ENCODE results near the gene LRRC37A3.
"Not testable (repeated sequence)": the region's sequence is repeated elsewhere in the genome, so short reads cannot be mapped to it uniquely, and the experiment has no call there.

The LRRC37A3 gene

DNA sequence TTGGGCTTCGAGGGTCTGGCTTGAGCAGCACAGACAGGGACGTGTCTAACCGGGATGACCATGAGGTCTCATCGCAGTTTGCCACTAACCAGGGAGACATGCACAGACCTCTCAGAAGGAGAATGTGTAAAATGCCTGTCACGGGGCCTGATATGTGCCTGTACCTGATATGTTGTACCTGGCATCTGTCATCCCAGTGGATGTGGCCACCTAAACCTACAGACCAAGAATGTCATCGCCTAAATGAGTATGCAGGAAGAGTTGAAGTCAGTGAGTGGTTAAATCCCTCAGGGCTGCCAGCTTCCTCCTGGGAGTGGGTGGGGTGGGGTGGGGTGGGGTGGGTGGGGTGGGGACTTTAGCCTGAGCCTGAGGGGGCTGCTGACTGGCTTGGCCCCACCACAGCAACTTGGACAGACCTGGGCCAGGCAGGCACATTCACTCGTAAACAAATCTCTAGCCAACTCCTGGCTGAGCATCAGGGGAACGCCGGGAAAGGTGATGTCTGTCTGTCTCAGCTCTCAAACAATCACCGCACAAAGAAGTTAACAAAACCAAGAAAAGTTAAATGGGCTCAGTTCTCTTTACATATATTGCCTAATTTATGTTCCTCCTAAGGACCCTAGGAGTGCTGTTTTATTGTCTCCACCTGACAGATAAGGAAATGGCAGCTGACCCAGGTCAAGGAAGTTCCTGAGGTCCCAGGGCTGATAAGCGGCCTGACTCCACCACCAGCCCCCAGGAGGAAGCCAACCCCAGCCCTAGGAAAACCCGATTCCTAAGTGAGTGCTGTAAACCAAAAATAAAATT, 89.3 kb downstream of the LRRC37A3 start:
- DNase-seq: not testable (repeated sequence)

DNA sequence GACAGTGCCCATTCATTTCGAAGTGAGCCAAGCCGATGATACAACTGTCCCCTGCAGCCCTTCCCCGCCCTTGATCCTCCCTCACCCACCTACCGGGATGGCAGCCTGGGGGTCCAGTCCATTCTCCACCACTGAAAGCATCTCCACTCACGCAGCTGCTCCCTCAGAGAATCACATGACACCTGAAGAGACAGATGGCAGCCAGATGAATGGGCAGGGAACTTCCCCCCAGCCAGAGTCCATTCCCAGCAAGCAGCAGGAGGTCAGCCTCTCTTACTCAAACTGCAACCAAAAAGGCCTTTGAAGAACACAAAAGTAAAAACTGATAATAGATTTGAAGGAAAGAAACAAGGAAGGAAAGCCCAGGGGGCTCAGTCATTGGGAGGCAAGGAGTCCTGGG, 90.2 kb downstream of the LRRC37A3 start:
- DNase-seq: not testable (repeated sequence)

DNA sequence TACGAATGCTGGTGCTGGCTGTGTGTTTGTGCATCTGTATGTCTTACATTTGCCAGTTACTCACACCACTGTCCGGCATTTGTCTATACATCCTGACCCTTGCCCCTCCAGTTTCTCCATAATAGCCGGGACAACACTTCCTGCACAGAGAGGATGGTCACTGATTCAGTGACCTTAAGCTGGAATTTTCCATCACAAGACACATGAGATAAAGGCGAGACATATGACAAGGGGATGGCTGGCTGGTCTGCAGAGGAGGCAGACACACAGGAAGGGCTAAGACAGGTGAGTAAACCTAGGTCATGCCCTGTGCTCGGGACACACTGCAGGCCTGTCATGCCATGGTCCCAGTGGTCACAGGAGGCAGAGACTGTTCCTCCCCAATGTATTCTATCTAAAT, 100.4 kb downstream of the LRRC37A3 start:
- not testable (repeated sequence) for DNase-seq

DNA sequence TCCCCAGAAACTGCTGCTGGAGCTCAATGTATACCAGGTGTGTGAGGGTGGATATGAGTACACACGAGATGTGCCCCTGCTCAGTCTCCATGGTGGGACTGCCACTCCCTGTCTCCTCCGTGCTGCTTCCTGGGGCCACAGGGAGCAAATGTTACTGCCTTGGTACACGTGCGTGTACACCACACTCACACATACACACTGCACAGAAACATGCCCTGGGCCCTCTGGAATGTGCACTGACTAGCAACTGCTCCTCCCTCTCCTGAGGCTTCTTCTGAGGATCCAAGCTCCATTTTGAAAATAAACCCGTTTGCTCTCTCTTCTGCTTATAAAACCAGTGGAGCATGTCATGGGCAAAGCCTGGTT, 103.5 kb downstream of the LRRC37A3 start:
- DNase-seq: not testable (repeated sequence)

DNA sequence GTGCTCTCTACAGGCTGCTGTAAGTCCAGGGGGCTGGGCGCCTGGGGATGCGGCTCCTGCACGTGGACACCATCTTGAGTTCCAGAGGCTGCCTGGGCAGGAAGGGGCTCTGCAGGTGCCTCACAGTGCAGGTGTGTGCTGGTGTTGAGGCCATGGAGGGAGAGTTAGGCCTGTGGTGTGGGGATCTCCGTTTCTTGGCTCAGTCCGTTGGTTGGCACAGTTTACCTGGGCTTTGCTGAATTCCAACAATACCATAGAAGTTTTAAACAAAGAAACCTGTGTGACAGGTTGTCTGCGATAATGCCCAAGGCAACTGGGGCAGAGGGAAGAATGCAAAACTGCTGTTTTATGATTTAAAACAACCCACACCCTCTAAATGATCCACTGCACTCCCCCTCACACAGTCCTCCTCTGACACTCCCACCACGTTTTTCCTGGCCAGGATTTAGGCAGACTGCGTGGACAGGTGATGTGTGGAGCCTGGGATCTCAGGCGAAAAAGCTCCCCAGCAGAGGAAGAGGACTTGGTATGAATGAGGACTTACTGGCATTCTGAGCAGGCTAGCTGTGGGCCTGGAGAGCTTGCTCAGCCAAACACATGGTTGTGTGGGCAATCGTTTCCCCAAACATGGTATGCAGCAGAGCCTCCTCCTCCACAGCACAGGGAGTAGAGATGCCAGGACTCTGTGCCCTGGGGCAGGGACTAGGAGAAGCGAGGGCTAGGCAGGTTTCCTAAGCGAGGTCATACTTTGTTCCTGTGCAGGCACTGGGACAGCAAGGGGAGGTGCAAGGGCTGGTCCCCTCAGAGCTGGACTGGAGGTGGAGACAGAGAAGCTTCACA, 104.1 kb downstream of the LRRC37A3 start:
- not testable (repeated sequence) for DNase-seq

DNA sequence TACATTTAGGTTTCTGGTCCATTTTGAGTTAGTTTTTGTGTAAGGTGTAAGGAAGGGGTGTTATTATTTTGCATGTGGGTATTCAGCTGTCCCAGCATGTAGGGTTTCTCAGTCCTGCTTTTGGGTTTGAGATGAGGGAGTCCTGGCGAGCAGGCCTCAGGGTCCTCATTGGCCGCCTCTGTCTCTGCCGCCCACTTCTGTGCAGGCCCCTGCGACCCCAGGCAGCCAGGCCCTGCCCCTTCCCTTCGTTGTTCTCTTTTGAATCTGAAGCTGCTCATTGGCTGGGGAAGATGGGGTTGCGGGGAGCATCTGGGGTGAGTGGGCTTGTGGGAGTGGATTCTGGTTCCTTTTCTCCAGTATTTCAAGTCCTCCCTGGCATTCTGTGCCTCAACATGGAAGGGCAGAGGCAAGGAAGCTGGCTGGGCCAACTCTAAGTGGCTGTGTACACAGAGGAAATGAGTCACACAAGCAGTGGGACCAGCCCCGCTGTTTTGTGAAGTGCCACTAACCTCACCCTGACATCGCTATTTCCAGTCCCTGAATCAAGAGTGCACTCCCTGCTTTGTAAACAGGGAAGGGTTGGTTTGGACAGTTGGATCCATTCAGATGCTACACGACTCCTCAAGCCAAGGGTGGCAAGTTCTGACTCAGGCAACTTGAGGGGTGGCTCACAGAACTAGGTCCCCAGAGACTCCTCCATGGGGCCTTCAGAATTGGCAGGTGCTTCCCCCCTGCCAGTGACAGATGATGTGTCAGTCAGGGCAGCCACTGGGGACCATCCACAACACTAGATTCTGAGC, 110.9 kb downstream of the LRRC37A3 start:
- DNase-seq: not testable (repeated sequence)

All from NCI-H526 (cell line).